Fibroblast of skin of right biceps (primary cell): ENCODE results near the gene LRG1.
"Not testable (repeated sequence)": the region's sequence is repeated elsewhere in the genome, so short reads cannot be mapped to it uniquely, and the experiment has no call there.

Source experiments
- DNase-seq: peaks from one replicate; pipeline ENCODE4 v3.0.0-alpha.2; 2013

LRG1 gene

DNA sequence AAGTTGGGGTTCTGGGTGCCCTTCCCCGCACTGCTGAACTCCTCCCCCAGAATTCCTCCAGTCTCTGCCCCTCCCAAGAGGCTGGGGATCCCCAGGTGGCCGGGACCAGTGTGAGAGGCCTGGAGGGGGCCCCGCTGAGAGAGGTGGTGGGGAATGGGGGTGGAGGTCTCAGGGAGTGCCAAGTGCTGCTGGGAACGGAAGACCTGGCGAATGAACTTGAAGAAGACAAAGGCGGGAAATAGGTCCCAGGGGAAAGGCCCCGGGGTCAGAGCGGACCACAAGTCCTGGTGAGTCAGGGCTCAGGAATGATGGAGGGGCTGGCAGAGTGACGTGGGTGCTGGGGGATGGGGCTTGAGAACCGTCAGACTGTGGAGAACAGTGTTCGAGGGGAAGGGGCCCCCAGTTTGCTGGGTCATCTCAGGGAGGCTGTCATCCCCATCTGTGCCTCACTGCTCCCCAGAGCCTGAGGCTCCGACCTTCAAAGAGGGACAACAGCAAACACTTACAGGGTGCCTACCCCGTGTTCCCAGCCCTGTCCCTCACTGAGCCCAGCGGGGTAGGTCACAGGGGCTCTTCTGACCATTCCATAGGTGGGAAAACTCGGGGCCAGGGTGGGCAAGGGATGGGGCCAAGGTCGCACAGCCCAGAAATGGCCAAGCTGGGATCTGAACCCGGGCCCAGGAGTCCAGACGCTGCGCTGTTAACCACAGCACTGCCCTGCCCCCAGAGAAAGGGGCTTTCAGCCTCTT is 35.6 kb upstream of the LRG1 start:
- DNase-seq = peak; percentile 99

DNA sequence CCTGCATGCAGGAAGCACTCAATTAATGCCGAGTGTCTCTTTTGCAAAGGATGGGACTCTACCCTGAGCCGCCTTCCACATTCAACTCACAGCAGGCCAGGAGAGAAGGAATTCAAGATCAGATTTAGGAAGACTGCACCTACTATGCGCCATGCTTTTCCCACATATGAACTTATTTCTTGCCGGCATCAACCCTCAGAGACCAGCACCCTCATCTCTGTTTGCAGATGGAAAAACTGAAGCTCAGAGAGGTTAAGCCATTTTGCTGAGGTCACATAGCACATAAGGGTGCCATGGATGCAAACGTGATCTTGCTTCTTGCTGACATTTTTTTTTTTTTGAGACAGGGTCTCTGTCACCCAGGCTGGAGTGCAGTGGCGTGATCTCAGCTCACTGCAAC is 33.8 kb upstream of the LRG1 start:
- DNase-seq = no peak

DNA sequence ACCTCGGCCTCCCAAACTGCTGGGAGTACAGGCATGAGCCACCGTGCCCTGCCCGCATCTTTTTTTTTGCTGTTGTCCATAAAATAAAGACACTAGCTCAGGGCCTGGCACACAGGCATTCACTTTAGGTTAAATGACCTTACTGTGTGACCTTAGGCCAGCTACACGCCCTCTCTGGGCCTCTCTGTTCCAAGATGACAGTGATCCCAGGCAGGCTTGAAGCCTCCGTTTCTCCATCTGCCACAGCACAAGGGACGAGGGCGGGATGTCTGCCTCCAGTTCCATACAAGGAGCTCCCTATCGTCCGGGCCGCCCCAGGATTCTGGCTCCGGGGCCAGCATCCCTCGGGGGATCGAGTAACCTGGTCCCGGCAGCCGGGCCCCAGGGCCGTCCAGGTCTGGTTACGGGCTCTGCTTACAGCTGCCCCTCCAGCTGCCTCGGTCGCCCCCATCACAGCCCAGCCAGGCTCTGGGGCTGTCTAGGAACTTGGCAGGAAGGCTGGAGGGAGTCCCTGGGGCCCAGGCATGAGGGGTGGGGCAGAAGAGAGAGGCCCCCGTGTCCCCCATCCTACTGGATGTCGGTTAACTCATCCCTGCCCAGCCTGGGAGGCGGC is 31.6 kb upstream of the LRG1 start:
- DNase-seq = peak; percentile 50

DNA sequence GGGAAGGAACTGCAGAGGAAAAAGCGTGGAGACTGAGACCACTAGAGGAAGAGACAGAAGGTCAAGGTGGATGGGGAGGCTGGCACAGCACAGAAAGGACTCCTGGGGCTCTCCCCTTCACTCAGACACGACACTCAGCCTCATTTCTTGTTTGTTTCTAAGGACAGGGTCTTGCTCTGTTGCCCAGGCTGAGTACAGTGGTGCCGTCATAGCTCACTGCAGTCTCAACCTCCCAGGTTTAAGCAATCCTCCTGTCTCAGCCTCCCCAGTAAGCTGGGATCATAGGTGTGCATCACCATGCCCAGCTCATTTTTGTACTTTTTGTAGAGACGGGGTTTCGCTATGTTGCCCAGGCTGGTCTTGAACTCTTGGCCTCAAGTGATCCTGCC is 31.1 kb upstream of the LRG1 start:
- DNase-seq = no peak

DNA sequence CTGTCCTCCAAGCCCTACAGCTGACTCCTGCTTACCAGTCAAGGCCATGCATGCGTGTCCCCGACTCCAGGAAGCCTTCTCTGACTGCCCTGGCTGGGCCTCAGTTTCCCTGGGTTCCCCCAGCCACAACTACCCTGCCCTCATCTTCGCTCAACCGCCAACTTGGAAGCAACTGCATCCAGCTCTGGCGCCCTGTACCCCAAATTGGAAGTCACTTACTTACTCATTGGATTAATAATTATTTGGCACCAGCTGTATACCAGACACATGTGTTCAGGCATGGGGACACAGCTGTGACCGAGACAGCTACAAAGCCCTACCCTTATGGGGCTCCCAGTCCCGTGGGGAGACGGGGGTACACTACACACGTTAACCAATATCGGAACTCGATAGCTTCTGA is 30.6 kb upstream of the LRG1 start:
- DNase-seq = no peak

DNA sequence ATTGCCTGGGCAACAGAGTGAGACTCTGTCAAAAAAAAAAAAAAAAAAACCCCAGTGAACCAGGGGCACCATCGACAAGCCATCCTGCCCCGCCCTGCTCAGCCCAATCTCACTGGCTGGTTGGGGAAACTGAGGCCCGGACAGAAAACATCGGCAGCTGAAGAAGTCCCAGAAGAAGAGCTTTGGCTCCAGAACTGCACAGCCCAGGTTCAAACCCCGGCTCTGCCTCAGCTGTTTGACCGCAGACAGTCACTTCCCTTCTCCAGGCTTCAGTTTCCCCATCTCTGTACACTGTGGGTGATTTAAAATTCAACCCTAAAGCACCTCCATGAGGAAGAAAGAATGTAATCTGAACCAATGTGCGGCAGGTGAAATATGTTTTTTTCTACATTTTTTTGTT is 29.1 kb upstream of the LRG1 start:
- no peak for DNase-seq

DNA sequence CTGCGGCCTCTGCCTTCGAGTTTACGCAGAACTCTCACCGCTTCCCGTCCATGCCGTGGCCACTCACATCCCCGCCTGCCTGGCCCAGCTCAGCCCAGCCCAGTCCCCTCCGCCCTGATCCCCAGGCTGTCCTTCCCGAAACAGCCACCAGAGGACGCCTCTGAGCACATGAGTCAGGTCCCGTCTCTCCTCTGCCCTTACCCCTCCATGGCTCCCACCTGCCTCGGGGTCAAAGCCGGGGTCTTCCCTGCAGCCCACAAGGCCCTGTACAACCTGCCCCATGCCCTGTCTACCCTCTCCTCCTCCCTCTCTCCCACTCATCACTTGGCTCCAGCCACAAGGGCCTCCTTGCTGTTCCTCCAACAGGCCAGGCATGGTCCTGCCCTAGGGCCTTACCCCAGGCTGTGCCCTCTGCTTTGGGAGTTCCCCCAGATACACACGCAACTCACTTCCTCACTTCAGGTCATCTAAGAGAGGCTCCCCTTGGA is 27.8 kb upstream of the LRG1 start:
- peak; percentile 53 for DNase-seq

DNA sequence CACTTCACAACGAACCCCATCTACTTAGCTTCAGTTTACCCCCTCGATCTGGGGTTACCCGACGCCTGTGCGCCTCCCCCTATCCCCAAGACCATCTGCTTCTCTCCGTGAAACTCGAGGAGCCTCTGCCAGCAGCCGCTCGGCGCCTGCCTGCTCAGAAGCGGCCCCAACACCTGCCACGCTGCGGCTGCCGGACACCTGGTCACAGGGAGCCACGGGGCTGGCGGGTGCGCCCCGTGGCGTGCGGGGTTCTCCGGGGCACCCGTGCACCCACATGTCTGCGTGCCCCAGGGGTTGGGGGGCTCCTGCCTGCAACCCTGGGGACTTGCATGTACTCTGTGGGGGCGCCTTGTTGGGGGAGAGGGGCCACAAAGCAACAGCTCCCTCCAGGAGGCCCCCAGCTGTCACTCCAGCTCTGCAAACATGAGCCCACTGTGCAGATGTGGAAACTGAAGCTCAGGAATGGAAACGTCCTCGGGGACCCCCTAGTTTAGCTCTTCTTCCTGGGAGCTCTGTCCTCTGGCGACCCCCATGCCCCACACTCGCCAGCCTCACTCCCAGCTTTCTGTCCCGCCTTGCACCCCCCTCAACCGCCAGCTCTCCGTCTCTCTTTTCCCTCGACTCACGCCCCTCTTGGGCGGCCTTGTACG is 26.7 kb upstream of the LRG1 start:
- no peak for DNase-seq

DNA sequence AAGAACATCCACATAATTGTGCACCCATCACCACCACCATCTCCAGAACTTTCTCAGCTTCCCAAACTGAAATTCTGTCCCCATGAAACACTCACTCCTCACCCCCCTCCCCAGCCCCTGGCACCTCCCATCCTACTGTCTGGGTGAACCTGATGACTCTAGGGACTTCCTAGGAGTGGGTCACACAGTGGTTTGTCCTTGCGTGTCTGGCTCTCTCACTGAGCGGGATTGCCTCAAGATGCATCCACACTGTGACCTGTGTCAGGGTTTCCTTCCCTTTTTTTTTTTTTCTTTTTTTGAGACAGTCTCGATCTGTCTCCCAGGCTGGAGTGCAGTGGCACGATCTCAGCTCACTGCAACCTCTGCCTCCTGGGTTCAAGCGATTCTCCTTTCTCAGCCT is 23.7 kb upstream of the LRG1 start:
- not testable (repeated sequence) for DNase-seq

DNA sequence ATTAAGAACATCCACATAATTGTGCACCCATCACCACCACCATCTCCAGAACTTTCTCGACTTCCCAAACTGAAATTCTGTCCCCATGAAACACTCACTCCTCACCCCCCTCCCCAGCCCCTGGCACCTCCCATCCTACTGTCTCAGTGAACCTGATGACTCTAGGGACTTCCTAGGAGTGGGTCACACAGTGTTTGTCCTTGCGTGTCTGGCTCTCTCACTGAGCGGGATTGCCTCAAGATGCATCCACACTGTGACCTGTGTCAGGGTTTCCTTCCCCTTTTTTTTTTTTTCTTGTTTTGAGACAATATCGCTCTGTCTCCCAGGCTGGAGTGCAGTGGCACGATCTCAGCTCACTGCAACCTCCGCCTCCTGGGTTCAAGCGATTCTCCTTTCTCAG is 22.2 kb upstream of the LRG1 start:
- not testable (repeated sequence) for DNase-seq

DNA sequence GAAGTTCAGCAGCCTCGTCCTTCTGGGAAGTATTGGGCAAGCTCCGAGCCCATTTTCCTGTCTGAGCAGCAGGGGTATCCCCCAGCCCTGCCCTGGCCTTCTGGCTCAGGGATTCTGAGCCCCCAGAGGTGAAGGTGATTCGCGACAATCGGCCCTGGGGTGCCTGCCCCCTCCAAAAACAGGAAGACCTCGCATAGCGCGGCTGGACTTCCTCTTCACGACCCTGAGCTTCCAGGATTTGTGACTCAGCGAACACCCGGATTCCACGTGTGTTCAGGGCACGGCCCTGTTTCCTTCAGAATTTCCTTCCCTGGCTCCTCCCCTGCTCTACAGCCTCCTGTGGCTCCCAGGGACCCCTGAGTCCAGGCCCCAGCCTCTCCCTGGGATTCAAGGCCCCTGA is 19.7 kb upstream of the LRG1 start, which contains the start of gene SEMA6B:
Gene SEMA6B (minus strand): TSS at position 116 of the 400 bp plus-strand sequence. CDS start 1,227 bp downstream, outside the sequence.
- no peak for DNase-seq

DNA sequence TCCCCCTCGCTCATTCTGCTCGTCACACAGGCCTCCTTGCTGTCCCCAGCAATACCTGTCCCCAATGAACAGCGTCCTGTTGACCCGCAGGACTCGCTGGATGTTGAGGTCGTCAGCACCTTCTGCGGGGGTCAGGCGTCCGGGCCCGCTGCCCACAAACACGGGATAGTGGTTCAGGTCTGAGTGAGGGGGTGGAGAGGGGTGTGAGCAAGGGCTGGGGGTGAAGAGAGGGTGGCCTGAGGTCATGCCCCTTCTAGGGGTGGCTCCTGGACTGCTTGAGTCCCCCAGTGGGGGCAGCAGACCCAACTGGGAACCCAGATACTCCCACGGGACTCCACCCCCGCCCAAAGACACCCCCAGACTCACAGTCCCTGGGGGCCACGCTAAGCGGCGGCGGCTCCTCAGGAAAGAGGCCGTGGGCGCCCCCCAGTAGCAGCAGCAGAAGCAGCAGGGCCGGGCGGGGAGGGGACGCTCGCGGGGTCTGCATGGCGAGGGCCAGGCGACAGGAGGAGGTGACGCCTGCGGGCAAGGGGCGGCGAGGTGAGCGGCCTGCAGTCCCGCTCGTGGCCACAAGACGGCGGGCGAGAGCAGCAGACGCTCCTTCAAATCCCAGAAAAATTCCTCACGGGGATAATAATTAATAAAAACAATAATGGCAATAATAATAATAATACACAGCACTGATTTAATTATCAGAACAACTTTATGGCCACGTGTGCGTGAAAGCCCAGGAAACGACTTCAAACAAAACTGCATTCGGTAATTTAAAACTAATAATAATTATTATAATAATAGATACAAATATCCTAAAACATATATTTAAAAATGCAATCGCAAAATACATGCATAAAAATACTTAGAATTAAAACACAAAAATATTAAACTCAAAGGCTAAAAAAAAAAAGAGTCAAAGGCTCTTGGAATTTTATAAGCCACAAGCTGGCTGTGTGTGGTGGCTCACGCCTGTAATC is 18.4 kb upstream of the LRG1 start:
- no peak for DNase-seq

DNA sequence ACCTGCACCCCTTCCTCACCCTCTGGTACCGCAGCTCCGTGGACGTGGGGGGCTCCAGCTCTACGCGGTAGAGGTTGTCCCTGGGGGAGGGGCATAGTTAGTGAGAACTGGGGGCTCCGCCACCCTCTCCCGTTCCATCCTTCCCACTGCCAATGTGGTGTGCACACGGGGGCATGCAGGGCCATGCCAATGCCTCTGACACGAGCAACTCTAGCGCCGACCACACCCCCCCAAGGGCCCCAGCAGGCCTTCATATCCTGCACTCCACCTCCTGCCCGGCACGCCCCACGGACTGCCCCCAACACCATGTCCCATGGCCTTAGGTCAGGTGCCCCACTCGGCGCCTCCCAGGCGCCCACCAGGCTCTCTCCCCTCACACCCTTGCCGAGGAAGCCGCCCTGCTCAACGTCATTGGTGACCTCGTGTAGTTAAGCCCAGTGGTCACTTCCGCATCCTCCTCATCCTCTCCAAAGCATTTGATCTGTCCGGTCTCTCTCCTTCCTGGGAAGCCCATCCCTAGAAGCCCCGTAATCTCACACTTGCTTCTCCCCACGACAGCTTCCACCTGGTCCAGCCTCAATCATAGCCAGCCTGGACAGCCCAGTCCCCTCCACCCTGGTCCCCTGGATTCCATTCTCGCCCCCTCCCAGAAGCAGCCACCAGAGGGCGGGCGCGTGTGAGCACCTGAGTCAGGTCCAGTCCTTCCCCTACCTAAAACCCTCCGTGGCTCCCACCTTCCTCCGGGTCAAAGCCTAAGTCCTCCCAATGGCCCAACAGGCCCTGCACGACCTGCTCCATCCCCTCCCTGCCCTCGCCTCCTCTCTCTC is 17.5 kb upstream of the LRG1 start:
- no peak for DNase-seq

DNA sequence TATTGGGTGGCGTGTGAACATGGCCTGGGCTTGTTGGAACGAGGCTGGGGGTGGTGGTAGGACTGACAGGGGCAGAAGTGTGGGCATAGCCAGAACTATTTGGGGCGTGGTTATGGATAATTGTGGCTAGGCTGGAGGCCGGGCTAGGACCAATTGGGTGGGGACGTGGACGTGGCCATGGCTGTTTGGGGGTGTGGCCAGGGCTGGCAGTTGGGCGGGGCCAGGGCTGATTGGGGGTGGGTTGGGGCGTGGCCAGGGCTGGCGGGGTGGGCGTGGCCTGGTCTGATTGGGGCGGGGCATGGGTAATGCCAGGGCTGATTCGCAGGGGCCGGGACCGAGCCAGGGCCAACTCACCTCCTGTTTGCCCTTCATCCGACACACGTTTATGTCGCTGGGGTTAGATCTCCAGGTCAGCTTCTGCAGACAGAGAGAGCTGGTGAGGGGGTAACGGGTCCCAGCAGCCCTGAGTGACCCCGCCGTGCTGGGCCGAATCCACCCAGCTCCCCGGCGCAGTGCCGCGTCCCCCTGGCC is 16.8 kb upstream of the LRG1 start:
- DNase-seq = peak; percentile 23

DNA sequence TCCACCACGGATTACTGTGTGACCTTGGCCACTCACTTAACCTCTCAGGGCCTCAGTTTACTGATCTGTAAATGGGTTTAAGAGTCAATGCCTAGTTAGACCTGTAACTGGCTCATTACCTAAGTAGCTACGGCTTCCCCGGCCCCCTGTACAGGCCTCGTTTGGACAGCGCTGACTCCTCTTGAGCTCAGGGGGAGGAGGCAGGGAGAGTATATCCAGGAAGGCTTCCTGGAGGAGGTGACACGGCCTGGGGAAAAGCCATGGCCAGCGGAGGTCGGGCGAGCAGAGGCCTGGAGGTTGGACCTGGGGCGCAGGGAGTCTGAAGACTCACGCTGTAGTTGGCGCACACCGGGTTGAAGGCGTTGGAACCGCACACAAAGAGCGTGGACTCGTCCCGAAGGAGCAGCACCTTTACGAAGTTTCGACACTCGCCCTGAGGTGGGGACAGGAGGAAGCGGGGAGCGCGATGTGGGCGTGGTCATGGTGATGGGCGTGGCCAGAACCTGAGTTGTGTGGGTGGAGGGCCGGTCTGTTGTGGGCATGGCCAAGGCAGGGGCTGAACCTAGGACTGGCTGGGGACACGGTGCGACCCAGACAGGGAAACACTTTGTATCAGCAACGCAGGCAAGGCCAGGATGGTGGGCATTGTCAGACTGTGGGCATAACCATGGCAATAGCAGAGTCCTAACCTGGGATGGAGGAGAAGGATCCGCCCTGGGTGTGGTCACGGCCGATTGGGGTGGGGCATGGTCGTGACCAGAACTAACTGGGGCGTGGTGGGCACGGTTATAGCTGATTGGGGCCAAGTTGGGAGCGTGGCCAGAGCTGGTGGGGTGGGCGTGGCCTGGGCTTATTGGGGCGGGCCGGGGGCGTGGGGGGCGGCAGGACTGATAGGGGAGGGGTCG is 16.1 kb upstream of the LRG1 start:
- DNase-seq = no peak

DNA sequence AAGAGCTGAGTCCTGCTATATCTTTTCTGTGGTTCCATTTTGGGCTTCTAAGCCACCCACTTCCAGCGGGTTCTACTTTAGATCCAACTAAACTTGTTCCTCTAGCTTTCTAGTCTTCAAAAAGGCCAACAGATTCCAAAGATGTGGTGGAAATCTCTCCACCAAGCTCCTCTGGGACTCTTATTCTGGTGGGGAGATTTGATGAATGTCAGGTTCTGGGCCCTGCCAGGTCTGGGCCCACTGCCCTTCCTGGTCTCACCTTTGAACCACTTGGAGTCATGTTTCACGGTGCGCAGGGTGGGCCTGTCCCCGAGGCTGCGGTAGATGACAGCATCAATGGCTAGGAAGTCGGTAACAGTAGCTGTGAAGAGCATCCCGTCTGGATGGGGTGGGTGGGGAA is 14.9 kb upstream of the LRG1 start:
- no peak for DNase-seq

DNA sequence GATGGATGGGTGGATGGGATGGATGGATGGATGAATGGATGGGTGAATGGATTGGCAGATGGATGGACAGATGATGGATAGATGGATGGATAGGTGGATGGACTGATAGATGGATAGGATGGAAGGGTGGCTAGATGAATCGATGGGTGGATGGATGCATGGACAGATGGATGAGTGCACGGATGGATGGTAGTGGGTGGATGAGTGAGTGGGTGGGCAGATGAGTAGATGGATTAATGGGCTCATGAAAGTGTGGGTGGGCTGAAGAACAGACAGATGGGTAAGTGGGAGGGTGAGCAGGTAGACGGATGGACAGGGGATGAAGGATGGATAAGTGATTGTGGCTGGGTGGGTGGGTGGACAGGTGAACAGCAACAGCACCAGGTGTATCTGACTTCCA is 13.9 kb upstream of the LRG1 start:
- no peak for DNase-seq

DNA sequence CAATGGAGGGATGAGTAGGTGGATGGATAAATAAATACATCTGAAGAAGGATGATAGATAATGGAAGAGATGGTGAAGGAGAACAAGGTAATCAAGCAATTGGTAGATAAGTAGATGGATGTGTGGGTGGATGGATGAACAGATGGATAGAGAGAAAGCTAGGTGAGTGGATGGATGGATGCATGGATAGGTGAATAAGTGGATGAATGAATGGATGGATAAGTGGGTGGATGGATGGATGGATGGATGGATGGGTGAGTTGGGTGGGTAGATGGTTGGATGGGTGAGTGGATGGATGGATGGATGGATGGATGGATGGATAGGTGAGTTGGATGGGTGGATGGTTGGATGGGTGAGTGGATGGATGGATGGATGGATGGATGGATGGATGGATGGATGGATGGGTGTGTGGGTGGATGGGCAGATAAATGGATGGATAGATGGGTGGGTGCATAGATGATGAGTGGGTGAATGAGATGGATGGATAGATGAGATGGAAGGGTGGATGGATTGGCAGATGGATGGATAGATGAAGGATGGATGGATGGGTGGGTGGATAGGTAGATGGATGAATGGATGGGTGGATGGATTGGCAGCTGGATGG is 13.4 kb upstream of the LRG1 start:
- no peak for DNase-seq

DNA sequence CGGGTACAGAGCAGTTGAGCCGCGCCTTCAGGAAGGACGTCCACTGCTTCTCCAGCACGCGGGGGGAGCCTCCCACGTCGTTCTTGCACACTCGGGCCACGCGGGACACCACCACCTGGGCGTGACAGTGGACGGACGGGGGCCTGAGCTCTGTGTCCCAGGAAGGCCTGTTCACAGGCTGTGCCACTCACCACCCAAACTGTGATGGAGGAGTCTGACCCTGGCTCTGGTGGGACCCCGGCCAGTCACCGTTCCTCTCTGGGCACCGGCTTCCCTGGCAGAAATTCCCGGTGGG is 12.6 kb upstream of the LRG1 start:
- no peak for DNase-seq

DNA sequence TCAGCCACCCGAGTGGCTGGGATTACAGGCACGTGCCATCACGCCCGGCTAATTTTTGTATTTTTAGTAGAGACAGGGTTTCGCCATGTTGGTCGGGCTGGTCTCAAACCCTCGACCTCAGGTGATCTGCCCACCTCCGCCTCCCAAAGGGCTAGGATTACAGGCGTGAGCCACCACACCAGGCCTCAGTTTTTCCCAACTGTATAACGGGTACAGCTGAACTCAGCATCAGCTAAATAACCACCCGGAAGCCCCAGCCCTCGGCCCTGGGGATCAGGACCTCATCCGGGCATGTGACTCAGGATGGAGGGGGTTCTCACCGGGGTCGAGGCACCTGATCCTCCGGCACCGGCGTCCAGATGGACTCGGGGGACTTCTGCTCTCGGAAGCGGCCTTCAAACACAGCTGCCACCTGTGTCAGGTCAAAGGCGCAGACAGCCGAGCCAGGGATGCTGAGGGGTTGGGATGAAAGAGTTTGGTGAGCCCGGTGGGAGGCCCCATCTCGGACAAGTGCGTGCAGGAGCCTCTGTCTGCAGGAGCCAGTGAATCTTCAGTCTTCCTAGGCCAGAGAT is 10.7 kb upstream of the LRG1 start:
- DNase-seq = no peak
